HG03558 (cell line): ENCODE results near the gene ANKRD36C.
"Not testable (repeated sequence)": the region's sequence is repeated elsewhere in the genome, so short reads cannot be mapped to it uniquely, and the experiment has no call there.

Experiments
- ATAC-seq: cut with Tn5 transposase; IDR thresholded peaks from one replicate; pipeline ENCODE4 v1.9.1; 2021; ENCODE audit warnings: moderate number of reproducible peaks; ENCODE audit not compliant: unreplicated experiment; ENCODE audit errors: extremely low read depth

The ANKRD36C gene

DNA sequence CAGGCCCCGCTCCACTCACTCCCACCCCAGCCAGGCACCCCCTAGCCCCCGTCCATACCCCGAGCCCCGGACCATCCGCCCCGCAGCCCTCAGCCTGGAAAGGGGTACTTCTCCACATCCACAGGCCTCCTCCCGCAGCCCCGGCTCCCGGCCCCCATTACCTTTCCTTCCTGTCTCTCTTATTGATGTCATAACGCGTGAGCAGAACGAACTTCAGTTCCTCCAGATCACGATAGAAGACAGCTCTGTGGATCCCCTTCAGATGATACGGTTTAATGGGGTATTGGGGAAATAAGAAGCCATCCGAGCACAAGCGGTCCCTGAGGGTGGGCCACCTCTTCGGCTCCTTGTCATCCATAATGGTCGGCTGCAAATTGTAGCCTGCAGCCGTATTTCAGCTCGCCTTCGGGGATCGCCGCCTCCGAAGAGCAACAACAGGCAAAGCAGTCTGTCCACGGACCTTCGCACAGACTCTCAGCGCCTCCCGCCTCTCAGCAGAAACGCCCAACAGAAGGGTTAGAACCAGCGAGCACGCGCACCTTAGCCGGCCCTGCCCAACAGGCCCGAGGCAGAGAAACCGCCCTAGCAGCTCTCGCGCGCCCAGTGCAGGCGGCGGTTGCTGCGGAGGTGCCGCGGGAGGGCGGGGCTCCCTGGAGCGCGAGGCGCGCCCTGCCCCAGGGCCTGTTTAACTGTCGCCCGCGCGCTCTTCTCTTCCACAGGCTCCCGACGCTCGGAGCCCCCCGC is at the start of gene ANKRD36C:
Gene ANKRD36C (minus strand): TSS at position 474 of the 744 bp plus-strand sequence. CDS start 116 bp downstream, at position 358.
- ATAC-seq, result peak; percentile 83

GRCh38 chr2:96035554-96035953 is 43.9 kb upstream of the ANKRD36C start:
- ATAC-seq, result not testable (repeated sequence)

- not testable (repeated sequence) for ATAC-seq
These were observed 43.2 kb upstream of the ANKRD36C start, which contains the start of gene GPAT2 for GRCh38 chr2:96034792-96035191. Gene GPAT2 (minus strand): TSS chr2:96034916. CDS start chr2:96032359, 2,557 bp downstream.

DNA sequence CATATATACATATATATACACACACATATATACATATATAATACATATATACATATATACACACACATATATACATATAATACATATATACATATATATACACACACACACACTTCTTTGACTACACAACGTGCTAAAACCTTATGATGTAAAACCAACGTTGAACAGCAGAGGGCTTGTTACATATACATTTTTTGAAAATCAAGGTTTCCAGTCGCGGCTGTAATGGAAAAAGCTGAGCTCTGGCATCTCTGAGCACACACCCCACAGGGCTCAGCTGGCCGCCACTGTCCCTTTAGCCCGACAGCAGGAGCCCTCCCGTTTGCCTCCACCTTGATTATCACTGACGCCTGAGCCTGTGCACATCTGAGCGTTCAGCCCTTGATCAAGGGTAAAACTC is 42.4 kb upstream of the ANKRD36C start:
- not testable (repeated sequence) for ATAC-seq

- not testable (repeated sequence) for ATAC-seq
These were observed 36.2 kb upstream of the ANKRD36C start for GRCh38 chr2:96027725-96028325.

DNA sequence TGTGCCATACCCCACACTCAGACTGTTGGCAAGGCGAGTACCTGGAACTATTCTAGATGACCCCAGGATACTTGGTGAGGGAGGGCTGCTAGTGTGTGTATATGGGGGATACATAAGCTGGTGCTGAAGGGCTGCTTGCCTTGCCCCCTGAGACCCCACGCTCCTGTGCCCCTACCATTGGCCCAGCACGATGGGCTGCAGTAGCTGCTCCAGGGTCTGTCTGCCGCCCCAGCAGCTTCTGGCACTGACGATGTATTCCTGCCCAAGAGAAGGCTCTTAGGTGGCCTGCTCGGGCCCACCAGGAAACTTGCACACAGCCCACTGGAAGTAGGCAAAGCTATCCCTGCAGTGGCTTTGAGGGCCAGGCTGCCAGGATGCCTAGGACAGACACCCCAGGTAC is 34.1 kb upstream of the ANKRD36C start:
- not testable (repeated sequence) for ATAC-seq

DNA sequence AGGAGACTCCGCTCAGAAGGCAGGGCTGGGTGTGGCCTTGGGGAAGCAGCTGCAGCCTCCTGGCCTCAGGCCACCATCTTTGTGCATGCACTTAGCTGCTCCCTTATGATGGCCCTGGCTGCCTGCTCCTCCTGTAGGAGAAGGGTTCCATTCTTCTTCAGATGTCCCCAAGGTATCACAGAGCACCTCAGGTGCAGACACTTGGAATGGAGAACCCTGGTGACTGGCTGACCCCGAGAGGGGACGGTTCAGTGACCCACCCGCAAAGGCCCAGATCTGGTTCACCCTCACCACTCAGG is 33.5 kb upstream of the ANKRD36C start:
- no peak for ATAC-seq

GRCh38 chr2:96024336-96025193 is 32.9 kb upstream of the ANKRD36C start:
- no peak for ATAC-seq

GRCh38 chr2:96023701-96024100 is 32.1 kb upstream of the ANKRD36C start:
- ATAC-seq, result not testable (repeated sequence)

- peak; percentile 60 for ATAC-seq
These were observed 31.2 kb upstream of the ANKRD36C start for GRCh38 chr2:96022701-96023447.

- ATAC-seq, result not testable (repeated sequence)
These were observed 30.5 kb upstream of the ANKRD36C start for GRCh38 chr2:96022126-96022525.

GRCh38 chr2:96021142-96021541 is 29.5 kb upstream of the ANKRD36C start:
- not testable (repeated sequence) for ATAC-seq

DNA sequence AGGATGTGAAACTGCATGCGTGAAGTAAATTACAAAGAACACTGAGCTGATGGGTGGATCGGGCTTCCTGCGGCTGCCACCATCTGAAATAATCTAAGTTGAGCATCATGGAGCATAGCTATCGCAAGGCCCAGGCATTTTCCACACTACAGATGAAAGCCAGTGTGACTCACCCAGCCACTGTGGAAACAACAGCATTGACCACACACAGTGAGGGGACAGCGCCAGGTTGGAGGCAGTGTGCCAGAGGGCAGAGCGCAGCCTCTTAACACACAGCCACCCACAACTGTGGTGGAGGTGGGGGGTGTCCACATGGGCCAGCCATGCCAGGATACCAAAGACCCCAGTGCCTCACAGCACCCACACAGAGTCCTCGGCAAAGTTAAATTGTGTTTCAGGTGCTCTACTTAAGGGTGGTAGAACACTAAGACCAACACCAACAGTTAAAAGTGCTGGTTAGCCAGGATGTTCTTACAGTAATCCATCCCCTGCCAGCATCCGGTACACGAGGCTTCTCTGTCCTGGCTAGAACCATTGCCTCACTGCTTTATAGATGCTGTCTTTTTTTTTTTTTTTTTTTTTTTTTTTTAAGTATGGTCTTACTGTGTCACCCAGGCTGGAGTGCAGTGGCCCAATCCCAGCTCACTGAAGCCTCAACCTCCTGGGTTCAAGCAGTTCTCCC is 28.4 kb upstream of the ANKRD36C start:
- ATAC-seq, result not testable (repeated sequence)

DNA sequence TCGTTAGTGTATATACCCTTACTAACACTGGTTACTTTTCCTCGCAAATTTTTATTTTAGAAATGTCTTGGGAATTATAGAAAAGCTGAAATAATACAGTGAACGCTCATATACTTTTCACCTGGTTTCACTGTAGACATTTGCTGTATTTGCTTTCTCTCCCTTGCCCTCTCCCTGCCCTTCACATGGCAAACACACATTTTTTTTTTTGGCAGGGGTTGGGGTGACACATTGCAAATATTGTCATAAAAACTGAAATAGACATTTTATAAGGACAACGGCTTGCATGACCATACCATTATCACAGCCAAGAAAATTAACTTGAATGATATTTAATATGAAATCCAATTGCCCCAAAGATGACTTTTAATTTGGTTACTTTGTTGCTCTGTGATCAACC is 24.7 kb upstream of the ANKRD36C start:
- ATAC-seq, result not testable (repeated sequence)

GRCh38 chr2:96012792-96013264 is 21.2 kb upstream of the ANKRD36C start:
- not testable (repeated sequence) for ATAC-seq

DNA sequence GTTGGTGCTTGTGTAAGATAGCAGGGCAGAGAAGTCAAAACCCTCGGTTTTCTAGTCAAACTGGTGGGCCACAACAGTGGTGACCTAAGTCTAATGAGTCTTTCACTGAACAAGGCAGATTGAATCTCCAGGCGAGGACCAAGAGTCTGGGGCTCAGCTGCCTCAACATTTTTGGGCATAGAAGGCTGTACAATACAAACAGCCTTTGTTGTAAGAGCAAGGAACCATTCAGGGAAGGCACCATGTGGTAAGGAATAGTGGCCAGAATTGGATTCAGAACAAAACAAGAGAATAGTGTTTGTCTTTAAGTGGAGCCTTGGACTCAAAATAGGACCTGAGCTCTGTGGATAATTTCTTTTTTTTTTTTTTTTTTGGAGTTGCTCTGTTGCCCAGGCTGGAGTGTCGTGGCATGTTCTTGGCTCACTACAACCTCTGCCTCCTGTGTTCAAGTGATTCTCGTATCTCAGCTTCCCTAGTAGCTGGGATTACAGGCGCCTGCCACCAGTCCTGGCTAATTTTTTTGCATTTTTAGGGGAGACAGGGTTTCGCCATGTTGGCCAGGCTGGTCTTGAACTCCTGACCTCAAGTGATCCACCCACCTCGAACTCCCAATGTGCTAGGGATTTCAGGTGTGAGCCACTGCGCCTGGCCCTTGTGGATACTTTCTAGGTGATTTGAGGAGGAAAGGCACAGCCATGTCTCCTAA is 20.6 kb upstream of the ANKRD36C start:
- ATAC-seq, result not testable (repeated sequence)

- not testable (repeated sequence) for ATAC-seq
These were observed 19.5 kb upstream of the ANKRD36C start for GRCh38 chr2:96011129-96011455.

- ATAC-seq, result peak; percentile 86
These were observed 18.9 kb upstream of the ANKRD36C start for GRCh38 chr2:96010320-96011128.
